Esophagus muscularis mucosa (tissue), 3 donors: ENCODE data around the gene PTEN.

ENCODE experiments used
- POLR2A ChIP-seq: fragments of 450-650 bp; IDR thresholded peaks from one replicate; pipeline ENCODE4 v1.6.1; 2017; ENCODE audit warnings: antibody characterized with exemption, moderate library complexity, mild to moderate bottlenecking, low read depth
- POLR2AphosphoS5 ChIP-seq, 2 donors: sonication (generic); formaldehyde crosslinking; IDR thresholded peaks; one replicate each; pipeline ENCODE4 v1.6.1; 2017; ENCODE audit warnings: antibody characterized with exemption in 2 of 2
- TF ChIP-seq, protein P1 (sequence below), 3 experiments: fragments of 200-600 bp in 2 of 3; fragments of 450-650 bp in 1 of 3; sonication (generic) in 2 of 3; IDR thresholded peaks; one replicate each; pipeline ENCODE4 v1.5.1; 2017 to 2019; ENCODE audit warnings: antibody characterized with exemption in 3 of 3, mild to moderate bottlenecking in 2 of 3, moderate library complexity in 1 of 3

- TF ChIP-seq, protein P1, sequence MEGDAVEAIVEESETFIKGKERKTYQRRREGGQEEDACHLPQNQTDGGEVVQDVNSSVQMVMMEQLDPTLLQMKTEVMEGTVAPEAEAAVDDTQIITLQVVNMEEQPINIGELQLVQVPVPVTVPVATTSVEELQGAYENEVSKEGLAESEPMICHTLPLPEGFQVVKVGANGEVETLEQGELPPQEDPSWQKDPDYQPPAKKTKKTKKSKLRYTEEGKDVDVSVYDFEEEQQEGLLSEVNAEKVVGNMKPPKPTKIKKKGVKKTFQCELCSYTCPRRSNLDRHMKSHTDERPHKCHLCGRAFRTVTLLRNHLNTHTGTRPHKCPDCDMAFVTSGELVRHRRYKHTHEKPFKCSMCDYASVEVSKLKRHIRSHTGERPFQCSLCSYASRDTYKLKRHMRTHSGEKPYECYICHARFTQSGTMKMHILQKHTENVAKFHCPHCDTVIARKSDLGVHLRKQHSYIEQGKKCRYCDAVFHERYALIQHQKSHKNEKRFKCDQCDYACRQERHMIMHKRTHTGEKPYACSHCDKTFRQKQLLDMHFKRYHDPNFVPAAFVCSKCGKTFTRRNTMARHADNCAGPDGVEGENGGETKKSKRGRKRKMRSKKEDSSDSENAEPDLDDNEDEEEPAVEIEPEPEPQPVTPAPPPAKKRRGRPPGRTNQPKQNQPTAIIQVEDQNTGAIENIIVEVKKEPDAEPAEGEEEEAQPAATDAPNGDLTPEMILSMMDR (IDR thresholded peaks at IDR 0.05): no peak
- TF ChIP-seq POLR2AphosphoS5 (IDR thresholded peaks at IDR 0.05) (no peak), POLR2A (no peak)
These were observed 27.3 kb upstream of the PTEN start for GRCh38 chr10:87836098-87836497.
